ENCODE data around the gene ATXN2. TPM values are rescaled to one million over a fixed set of nuclear protein-coding genes. Genes with fewer than 3 reads are reported as not detected.
A peak's percentile ranks its signal among the peaks of the same experiment; 100 is the strongest.

ATXN2 gene
- total RNA-seq, 2 donors from 2014 or later: 37.1 to 55.4 TPM

DNA sequence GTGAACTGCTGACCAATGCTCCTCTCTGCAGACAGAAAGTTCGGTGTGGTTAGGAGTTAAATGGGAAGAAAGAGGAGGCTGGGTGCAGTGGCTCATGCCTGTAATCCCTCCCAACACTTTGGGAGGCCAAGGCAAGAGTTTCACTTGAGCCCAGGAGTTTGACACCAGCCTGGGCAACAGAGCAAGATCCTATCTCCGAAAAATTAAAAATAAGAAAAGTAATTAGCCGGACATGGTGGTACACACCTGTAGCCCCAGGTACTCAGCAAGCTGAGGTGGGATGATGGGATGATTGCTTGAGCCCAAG is 19.0 kb downstream of the ATXN2 start:
- H3K9me3 ChIP-seq: no peaks in the 10 kb centered on the region
- ATAC-seq (no peak), DNase-seq (no peak)
- no peak overlapping the region for H3K27ac ChIP-seq
- H3K36me3 ChIP-seq (replicated peaks in 1 of 2; ENCODE audit: insufficient read depth in 1 of 2, low read depth in 2 of 2): no peaks in the 10 kb centered on the region
- no peak for TF ChIP-seq POLR2A (IDR thresholded peaks at IDR 0.05)
- TF ChIP-seq, protein P1, sequence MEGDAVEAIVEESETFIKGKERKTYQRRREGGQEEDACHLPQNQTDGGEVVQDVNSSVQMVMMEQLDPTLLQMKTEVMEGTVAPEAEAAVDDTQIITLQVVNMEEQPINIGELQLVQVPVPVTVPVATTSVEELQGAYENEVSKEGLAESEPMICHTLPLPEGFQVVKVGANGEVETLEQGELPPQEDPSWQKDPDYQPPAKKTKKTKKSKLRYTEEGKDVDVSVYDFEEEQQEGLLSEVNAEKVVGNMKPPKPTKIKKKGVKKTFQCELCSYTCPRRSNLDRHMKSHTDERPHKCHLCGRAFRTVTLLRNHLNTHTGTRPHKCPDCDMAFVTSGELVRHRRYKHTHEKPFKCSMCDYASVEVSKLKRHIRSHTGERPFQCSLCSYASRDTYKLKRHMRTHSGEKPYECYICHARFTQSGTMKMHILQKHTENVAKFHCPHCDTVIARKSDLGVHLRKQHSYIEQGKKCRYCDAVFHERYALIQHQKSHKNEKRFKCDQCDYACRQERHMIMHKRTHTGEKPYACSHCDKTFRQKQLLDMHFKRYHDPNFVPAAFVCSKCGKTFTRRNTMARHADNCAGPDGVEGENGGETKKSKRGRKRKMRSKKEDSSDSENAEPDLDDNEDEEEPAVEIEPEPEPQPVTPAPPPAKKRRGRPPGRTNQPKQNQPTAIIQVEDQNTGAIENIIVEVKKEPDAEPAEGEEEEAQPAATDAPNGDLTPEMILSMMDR (IDR thresholded peaks at IDR 0.05): no peak
- H3K27me3 ChIP-seq: no peaks in the 10 kb centered on the region
- no peaks in the 10 kb centered on the region for H3K4me1 ChIP-seq
- intact Hi-C loops (cut with DNase I): no loop called here
- 85 to 91% methylated on average over 3 of the region's 3 CpGs for WGBS, 2 donors
- no peak overlapping the region for H3K4me3 ChIP-seq

DNA sequence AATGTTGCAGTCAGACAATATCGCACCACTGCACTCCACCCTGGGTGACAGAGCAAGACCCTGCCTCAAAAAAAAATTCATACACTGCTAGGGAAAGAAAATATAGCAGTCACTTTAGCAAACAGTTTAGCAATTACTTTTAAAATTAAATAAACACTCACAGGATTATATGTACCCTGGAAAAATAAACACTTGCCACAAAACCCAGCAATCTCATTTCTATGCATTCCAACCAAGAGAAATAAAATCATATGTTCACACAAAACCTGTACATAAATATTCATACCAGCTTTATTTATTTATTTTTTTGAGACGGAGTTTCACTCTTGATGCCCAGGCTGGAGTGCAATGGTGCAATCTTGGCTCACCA is 20.2 kb downstream of the ATXN2 start:
- DNase-seq: no peak
- TF ChIP-seq POLR2A (IDR thresholded peaks at IDR 0.05): no peak
- TF ChIP-seq, protein P1 (IDR thresholded peaks at IDR 0.05): no peak
- Histone ChIP-seq H3K9me3 (no peaks in the 10 kb centered on the region), H3K4me3 (no peak overlapping the region), H3K27ac (no peak overlapping the region), H3K4me1 (no peaks in the 10 kb centered on the region), H3K27me3 (no peaks in the 10 kb centered on the region), H3K36me3 (replicated peaks in 1 of 2; ENCODE audit: insufficient read depth in 1 of 2, low read depth in 2 of 2) (no peaks in the 10 kb centered on the region)
- intact Hi-C loops (cut with DNase I): no loop called here
- no peak for ATAC-seq
- WGBS, 2 donors: 88 to 95% methylated on average over 2 of the region's 2 CpGs

DNA sequence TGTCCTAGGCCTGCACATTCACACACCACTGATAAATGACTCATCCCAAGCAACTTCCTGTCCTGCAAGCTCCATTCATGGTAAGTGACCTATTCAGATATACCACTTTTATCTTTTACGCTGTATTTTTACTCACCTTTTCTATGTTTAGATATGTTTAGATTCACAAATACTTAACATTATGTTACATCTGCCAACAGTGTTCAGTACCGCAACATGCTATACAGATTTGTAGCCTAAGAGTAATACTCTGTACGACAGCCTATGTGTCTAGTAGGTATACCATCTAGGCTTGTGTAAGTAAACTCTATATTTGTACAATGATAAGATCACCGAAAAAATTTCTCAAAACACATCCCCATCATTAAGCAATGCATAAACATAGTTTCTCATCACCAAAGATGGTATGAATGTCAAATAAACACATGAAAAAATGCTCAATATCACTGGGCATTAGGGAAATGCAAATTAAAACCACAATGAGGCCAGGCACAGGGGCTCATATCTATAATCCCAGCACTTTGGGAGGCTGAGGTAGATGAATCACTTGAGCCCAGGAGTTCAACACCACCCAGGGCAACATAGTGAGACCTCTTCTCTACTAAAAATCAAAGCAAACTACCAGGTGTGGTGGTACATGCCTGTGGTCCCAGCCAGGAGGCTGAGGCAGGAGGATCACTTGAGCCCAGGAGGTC is 20.7 kb downstream of the ATXN2 start:
- H3K36me3 ChIP-seq (replicated peaks in 1 of 2; ENCODE audit: insufficient read depth in 1 of 2, low read depth in 2 of 2): no peaks in the 10 kb centered on the region
- no peaks in the 10 kb centered on the region for H3K4me1 ChIP-seq
- DNase-seq (no peak), ATAC-seq (no peak)
- WGBS, 2 donors: 71 to 75% methylated on average over 4 of the region's 4 CpGs
- intact Hi-C loops (cut with DNase I): no loop called here
- TF ChIP-seq, protein P1 (IDR thresholded peaks at IDR 0.05): no peak
- no peak for TF ChIP-seq POLR2A (IDR thresholded peaks at IDR 0.05)
- H3K27me3 ChIP-seq: no peaks in the 10 kb centered on the region
- no peak overlapping the region for H3K27ac ChIP-seq
- H3K4me3 ChIP-seq: no peak overlapping the region
- H3K9me3 ChIP-seq: no peaks in the 10 kb centered on the region

DNA sequence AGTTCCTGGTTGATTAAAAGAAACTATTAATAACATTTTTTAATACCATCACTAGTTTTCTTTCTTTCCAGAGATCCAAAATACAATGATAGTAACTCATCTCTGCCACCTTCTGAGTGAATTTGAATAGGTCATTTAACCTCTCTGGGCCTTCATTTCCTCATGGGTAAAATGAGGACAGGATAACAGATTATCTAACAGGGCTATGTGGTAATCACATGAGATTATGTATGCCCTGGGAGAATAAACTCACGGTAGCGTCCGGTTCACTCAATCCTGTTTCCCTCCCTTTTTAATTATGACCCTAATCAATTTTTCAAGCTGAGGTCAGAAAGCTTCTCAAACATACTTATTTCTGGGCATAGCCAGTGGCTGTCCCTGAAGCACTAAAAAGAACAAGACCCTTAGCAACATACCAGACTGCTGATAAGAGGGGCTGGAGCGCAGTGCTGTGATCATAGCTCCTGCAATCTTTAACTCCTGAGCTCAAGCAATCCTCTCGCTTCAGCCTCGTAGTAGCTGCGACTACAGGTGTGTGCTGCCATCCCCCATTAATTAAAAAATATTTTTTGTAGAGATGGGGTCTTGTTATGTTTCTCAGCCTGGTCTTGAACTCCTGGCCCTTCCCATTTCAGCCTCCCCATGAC is 24.2 kb downstream of the ATXN2 start:
- no peak overlapping the region for H3K4me3 ChIP-seq
- intact Hi-C loops (cut with DNase I): no loop called here
- H3K27me3 ChIP-seq: no peaks in the 10 kb centered on the region
- H3K36me3 ChIP-seq (replicated peaks in 1 of 2; ENCODE audit: insufficient read depth in 1 of 2, low read depth in 2 of 2): no peaks in the 10 kb centered on the region
- no peaks in the 10 kb centered on the region for H3K9me3 ChIP-seq
- WGBS, 2 donors: 38 to 39% methylated on average over 7 of the region's 7 CpGs
- TF ChIP-seq POLR2A (IDR thresholded peaks at IDR 0.05): no peak
- TF ChIP-seq, protein P1 (IDR thresholded peaks at IDR 0.05): no peak
- ATAC-seq (no peak), DNase-seq (no peak)
- peak overlapping the region in 2 of 4 donors; percentile 28 for H3K27ac ChIP-seq
- H3K4me1 ChIP-seq: peaks cover 9% of the 10 kb centered on the region

DNA sequence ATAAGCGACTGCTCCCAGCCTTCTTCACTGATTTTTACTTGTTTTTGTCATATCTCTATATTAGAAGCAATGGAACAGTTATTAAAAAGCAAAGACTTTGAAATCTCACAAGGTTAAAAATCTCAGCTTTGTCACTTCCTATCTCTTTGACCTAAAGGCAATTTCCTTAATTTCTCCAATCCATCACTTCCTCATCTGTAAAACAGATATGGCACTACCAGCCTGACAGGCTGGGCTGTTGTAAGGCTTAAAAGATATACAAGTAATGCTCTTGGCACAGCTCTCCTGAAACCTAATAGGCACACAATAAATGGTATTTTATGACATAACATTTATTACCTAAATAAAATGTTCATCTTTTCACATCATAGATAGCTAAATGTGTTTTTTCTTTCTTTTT is 25.6 kb downstream of the ATXN2 start:
- intact Hi-C loops (cut with DNase I): no loop called here
- DNase-seq (no peak), ATAC-seq (no peak)
- peaks cover 9% of the 10 kb centered on the region for H3K4me1 ChIP-seq
- H3K4me3 ChIP-seq: no peak overlapping the region
- H3K36me3 ChIP-seq (replicated peaks in 1 of 2; ENCODE audit: insufficient read depth in 1 of 2, low read depth in 2 of 2): no peaks in the 10 kb centered on the region
- TF ChIP-seq POLR2A (IDR thresholded peaks at IDR 0.05): no peak
- TF ChIP-seq, protein P1 (IDR thresholded peaks at IDR 0.05): no peak
- H3K27me3 ChIP-seq: no peaks in the 10 kb centered on the region
- H3K9me3 ChIP-seq: no peaks in the 10 kb centered on the region
- 94 to 95% methylated on average over 1 of the region's 1 CpG for WGBS, 2 donors
- no peak overlapping the region for H3K27ac ChIP-seq

Data from body of pancreas (tissue), 4 donors.